IMR-90 (cell line): ENCODE results near the gene PRR5L. TPM values are rescaled to one million over a fixed set of nuclear protein-coding genes. Genes with fewer than 3 reads are reported as not detected.

ENCODE experiments used
- ATAC-seq: fragments of 200-7000 bp; cut with Tn5 transposase; 2 replicates; pipeline ENCODE4 v1.9.1; 2020; ENCODE audit warnings: low read depth, mild to moderate bottlenecking, moderate library complexity
- BruUV-seq: library from RNA; stranded (reverse); fragments of 400-500 nt; replicated peaks from 2 replicates; lab custom pipeline; 2021; lab: Mats Ljungman, UMichigan
- CTCF ChIA-PET: fragments of 300-600 bp; formaldehyde crosslinking; extraction: SDS; loops from one replicate; lab custom pipeline; 2021; ENCODE audit warnings: antibody characterized with exemption; lab: Yijun Ruan, JAX
- POLR2A ChIA-PET: fragments of 300-600 bp; sonication (Branson Sonifier 250); formaldehyde crosslinking; loops from one replicate; lab custom pipeline; 2022; ENCODE audit warnings: antibody characterized with exemption; ENCODE audit not compliant: unreplicated experiment; lab: Charles Lee
- DNase-seq: peaks from one replicate; pipeline ENCODE4 v3.0.0; 2013
- H2AFZ ChIP-seq: replicated peaks from 2 replicates; pipeline ENCODE3; 2013; ENCODE audit warnings: low read length, mild to moderate bottlenecking; ENCODE audit not compliant: poor library complexity
- H2AK5ac ChIP-seq: 2 replicates; pipeline ENCODE4 v1.6.1; 2013; ENCODE audit warnings: low read depth, low read length, inconsistent platforms
- H2AK9ac ChIP-seq: replicated peaks from 2 replicates; pipeline ENCODE3; 2013; ENCODE audit warnings: mild to moderate bottlenecking, low read depth, low read length, moderate library complexity; ENCODE audit not compliant: poor library complexity
- H2BK120ac ChIP-seq: 2 replicates; pipeline ENCODE4 v1.6.1; 2013; ENCODE audit warnings: low read depth, low read length, inconsistent platforms
- H2BK15ac ChIP-seq: 3 replicates; pipeline ENCODE4 v1.6.1; 2013; ENCODE audit warnings: low read depth, low read length, inconsistent platforms
- H2BK20ac ChIP-seq: 2 replicates; pipeline ENCODE4 v1.6.1; 2013; ENCODE audit warnings: low read depth, mild to moderate bottlenecking, inconsistent platforms, low read length, moderate library complexity
- H2BK5ac ChIP-seq: 2 replicates; pipeline ENCODE4 v1.6.1; 2013; ENCODE audit warnings: mild to moderate bottlenecking, low read depth, low read length, inconsistent platforms; ENCODE audit not compliant: poor library complexity, severe bottlenecking
- H3K14ac ChIP-seq: replicated peaks from 2 replicates; pipeline ENCODE4 v1.6.1; 2013; ENCODE audit warnings: low read depth, low read length, inconsistent platforms
- H3K18ac ChIP-seq: 2 replicates; pipeline ENCODE4 v1.6.1; 2013; ENCODE audit warnings: low read depth, low read length, control low read depth
- H3K23ac ChIP-seq: 2 replicates; pipeline ENCODE4 v1.6.1; 2013; ENCODE audit warnings: low read depth, low read length, inconsistent platforms
- H3K27ac ChIP-seq: 2 replicates; pipeline ENCODE4 v1.5.1; 2013; ENCODE audit warnings: mild to moderate bottlenecking, control low read depth, low read length; ENCODE audit not compliant: insufficient read depth
- H3K27me3 ChIP-seq: 2 replicates; pipeline ENCODE4 v1.6.1; 2013; ENCODE audit warnings: low read length; ENCODE audit not compliant: control insufficient read depth, insufficient read depth
- H3K36me3 ChIP-seq: 2 replicates; pipeline ENCODE4 v1.6.1; 2013; ENCODE audit warnings: low read length, mixed read lengths; ENCODE audit not compliant: control insufficient read depth, insufficient read depth
- H3K4ac ChIP-seq: 2 replicates; pipeline ENCODE4 v1.6.1; 2013; ENCODE audit warnings: low read depth, low read length, inconsistent platforms
- H3K4me1 ChIP-seq: 2 replicates; pipeline ENCODE4 v1.6.1; 2013; ENCODE audit warnings: low read length, mixed read lengths; ENCODE audit not compliant: control insufficient read depth, insufficient read depth
- H3K4me2 ChIP-seq: 2 replicates; pipeline ENCODE4 v1.6.1; 2013; ENCODE audit warnings: low read depth, mild to moderate bottlenecking, control low read depth, low read length, moderate library complexity
- H3K4me3 ChIP-seq: 2 replicates; pipeline ENCODE4 v1.5.1; 2013; ENCODE audit warnings: low read depth, mild to moderate bottlenecking, control low read depth, low read length, moderate library complexity; ENCODE audit not compliant: insufficient read depth
- H3K56ac ChIP-seq: 2 replicates; pipeline ENCODE4 v1.6.1; 2013; ENCODE audit warnings: low read length, inconsistent platforms; ENCODE audit not compliant: insufficient read depth; ENCODE audit errors: extremely low read depth
- H3K79me1 ChIP-seq, 2 experiments: 2 replicates each; pipeline ENCODE4 v1.6.1; 2013; ENCODE audit warnings: low read length in 2 of 2, inconsistent platforms in 1 of 2, low read depth in 1 of 2
- H3K9ac ChIP-seq: 2 replicates; pipeline ENCODE4 v1.6.1; 2013; ENCODE audit warnings: low read depth, low read length, control low read depth
- H3K9me1 ChIP-seq: 2 replicates; pipeline ENCODE4 v1.6.1; 2013; ENCODE audit warnings: low read length, inconsistent platforms; ENCODE audit not compliant: insufficient read depth
- H3K9me3 ChIP-seq: 2 replicates; pipeline ENCODE4 v1.6.1; 2013; ENCODE audit warnings: low read length; ENCODE audit not compliant: control insufficient read depth, insufficient read depth
- H4K20me1 ChIP-seq: 2 replicates; pipeline ENCODE4 v1.6.1; 2013; ENCODE audit warnings: low read length, inconsistent platforms; ENCODE audit not compliant: insufficient read depth
- H4K5ac ChIP-seq: 2 replicates; pipeline ENCODE4 v1.6.1; 2013; ENCODE audit warnings: mild to moderate bottlenecking, low read depth, low read length, control low read depth
- H4K8ac ChIP-seq, 2 experiments: 2 replicates each; pipeline ENCODE4 v1.6.1; 2013; ENCODE audit warnings: low read depth in 2 of 2, low read length in 2 of 2, control low read depth in 1 of 2, inconsistent platforms in 1 of 2
- H4K91ac ChIP-seq: 2 replicates; pipeline ENCODE4 v1.6.1; 2013; ENCODE audit warnings: low read depth, low read length, inconsistent platforms; ENCODE audit not compliant: insufficient read depth
- BHLHE40 ChIP-seq: fragments of 150-350 bp; IDR thresholded peaks from 2 replicates; pipeline ENCODE4 v1.6.1; 2016; ENCODE audit warnings: mild to moderate bottlenecking, low read depth, low read length
- CHD1 ChIP-seq: IDR thresholded peaks from 2 replicates; pipeline ENCODE4 v1.6.1; 2012; ENCODE audit warnings: low read depth, low read length, improper control_type of control experiment
- FOS ChIP-seq: fragments of 150-350 bp; IDR thresholded peaks from 2 replicates; pipeline ENCODE4 v1.6.1; 2016; ENCODE audit warnings: low read depth, low read length
- MAFK ChIP-seq: IDR thresholded peaks from 2 replicates; pipeline ENCODE4 v1.6.1; 2012; ENCODE audit warnings: low read depth, low read length, improper control_type of control experiment
- MXI1 ChIP-seq: IDR thresholded peaks from 2 replicates; pipeline ENCODE4 v1.6.1; 2012; ENCODE audit warnings: low read depth, mild to moderate bottlenecking, low read length, moderate library complexity, borderline replicate concordance
- NFE2L2 ChIP-seq: fragments of 150-350 bp; IDR thresholded peaks from 2 replicates; pipeline ENCODE4 v1.6.1; 2016; ENCODE audit warnings: low read depth, mild to moderate bottlenecking, low read length
- POLR2A ChIP-seq: IDR thresholded peaks from 2 replicates; pipeline ENCODE4 v1.6.1; 2012; ENCODE audit warnings: mild to moderate bottlenecking, low read depth, low read length
- RAD21 ChIP-seq: IDR thresholded peaks from 2 replicates; pipeline ENCODE4 v1.6.1; 2012; ENCODE audit warnings: low read length, improper control_type of control experiment
- RCOR1 ChIP-seq: IDR thresholded peaks from 2 replicates; pipeline ENCODE4 v1.6.1; 2012; ENCODE audit warnings: mild to moderate bottlenecking, low read length, improper control_type of control experiment; ENCODE audit not compliant: insufficient replicate concordance
- RFX5 ChIP-seq: IDR thresholded peaks from 2 replicates; pipeline ENCODE4 v1.8.0; 2012; ENCODE audit warnings: low read depth, mild to moderate bottlenecking, low read length, moderate library complexity
- SMC3 ChIP-seq: fragments of 150-350 bp; IDR thresholded peaks from 2 replicates; pipeline ENCODE4 v1.6.1; 2016; ENCODE audit warnings: low read depth, mild to moderate bottlenecking, antibody characterized with exemption, low read length, moderate library complexity
- WGBS, 2 experiments: methylation state at CpG; one replicate each; pipeline versions ENCODE4 v1.1.5 to v1.1.7; 2013; ENCODE audit warnings: missing lambda C conversion rate in 2 of 2; ENCODE audit not compliant: insufficient read length in 1 of 2; ENCODE audit errors: extremely low coverage in 2 of 2; 5-methylcytosine and 5-hydroxymethylcytosine counted together
- dilution Hi-C: fragments of 300-500 bp; cut with HindIII; formaldehyde crosslinking; loops from one replicate; pipeline ENCODE4 v1.14.3; 2018; ENCODE audit warnings: low sequenced_read_pairs; ENCODE audit not compliant: unreplicated experiment
- in situ Hi-C: fragments of 300-500 bp; cut with MboI; formaldehyde crosslinking; loops from 3 replicates; pipeline ENCODE4 v1.14.3; 2019; ENCODE audit warnings: low sequenced_read_pairs, inconsistent platforms, mixed read lengths
- intact Hi-C: fragments of 100-400 bp; cut with micrococcal nuclease; formaldehyde crosslinking; loops from 2 replicates; pipeline ENCODE4 v1.10.0; 2022
- polyA plus RNA-seq, 3 experiments: library from polyadenylated mRNA; depleted of rRNA; stranded (reverse); fragments of >200 nt; gene quantifications; 2 replicates each; pipeline ENCODE4 v1.2.3, GENCODE V29; 2012; ENCODE audit warnings: low replicate concordance in 1 of 3
- total RNA-seq: library from RNA; depleted of rRNA; stranded (reverse); fragments of >200 nt; gene quantifications from 2 replicates; pipeline ENCODE4 v1.2.3, GENCODE V29; 2012
- TF ChIP-seq, protein P1 (sequence below): fragments of 150-350 bp; IDR thresholded peaks from 2 replicates; pipeline ENCODE4 v1.6.1; 2017; ENCODE audit warnings: mild to moderate bottlenecking, antibody characterized with exemption, low read length, low read depth
- TF ChIP-seq, protein P2 (sequence below): fragments of 150-350 bp; IDR thresholded peaks from 2 replicates; pipeline ENCODE4 v1.6.1; 2016; ENCODE audit warnings: low read depth, mild to moderate bottlenecking, low read length, moderate library complexity, borderline replicate concordance
- TF ChIP-seq, protein P3 (sequence below): conservative IDR thresholded peaks from 2 replicates; pipeline ENCODE4 v1.5.1; 2012; ENCODE audit warnings: mild to moderate bottlenecking, low read depth, low read length, improper control_type of control experiment

PRR5L gene
- total and polyA plus RNA-seq, 2 of the 4 experiments (the other 2 are of a cell fraction): 2.9 to 3.6 TPM

- H4K20me1 ChIP-seq: peaks cover 5% of the 10 kb centered on the region; the same call in 1 of the 2 replicates
- no TSS peak for BruUV-seq
- no peak overlapping the region for H2BK15ac ChIP-seq
- intact Hi-C loops (loop anchor here (2.0 to 10.0 kb wide), 2 partner anchors 321 to 781 kb away; partner anchors contain the start of gene LDLRAD3), dilution Hi-C loops (no loop called here), in situ Hi-C loops (loop anchor here (10.0 kb wide), 2 partner anchors 231 to 781 kb away; no protein-coding TSS in a partner anchor)
- H3K79me1 ChIP-seq: no peaks in the 10 kb centered on the region
- H2BK120ac ChIP-seq: no peak overlapping the region
- no peak overlapping the region for H2BK5ac ChIP-seq
- H3K23ac ChIP-seq: no peak overlapping the region
- peak overlapping the region in 1 of 2 experiments; percentile 38; a peak in 1 of 4 replicates for H4K8ac ChIP-seq
- ATAC-seq: peak; percentile 90
- peaks cover 5% of the 10 kb centered on the region for H3K36me3 ChIP-seq
- no peak overlapping the region; the same call in 1 of the 2 replicates for H4K5ac ChIP-seq
- no peaks in the 10 kb centered on the region for H3K4me1 ChIP-seq
- no peak overlapping the region for H3K14ac ChIP-seq
- peaks cover 26% of the 10 kb centered on the region for H3K27me3 ChIP-seq
- peak overlapping the region; percentile 80 for H2AK9ac ChIP-seq
- no peak overlapping the region for H3K56ac ChIP-seq
- H3K9me3 ChIP-seq: no peaks in the 10 kb centered on the region
- POLR2A ChIA-PET: no interaction called here
- no peak overlapping the region for H3K9ac ChIP-seq
- DNase-seq: peak; percentile 42
- no peak overlapping the region for H3K4me2 ChIP-seq
- no peak overlapping the region for H3K27ac ChIP-seq
- CTCF ChIA-PET: interaction anchor here (0.6 to 2.7 kb wide), 6 partner anchors 8 to 444 kb away, joined by 3 to 13 read pairs (median 4); no protein-coding TSS in a partner anchor
- no peak overlapping the region for H3K4me3 ChIP-seq
- H3K4ac ChIP-seq: no peak overlapping the region
- no peak overlapping the region for H2BK20ac ChIP-seq
- H4K91ac ChIP-seq: no peak overlapping the region; the same call in 1 of the 2 replicates
- TF ChIP-seq, protein P1, sequence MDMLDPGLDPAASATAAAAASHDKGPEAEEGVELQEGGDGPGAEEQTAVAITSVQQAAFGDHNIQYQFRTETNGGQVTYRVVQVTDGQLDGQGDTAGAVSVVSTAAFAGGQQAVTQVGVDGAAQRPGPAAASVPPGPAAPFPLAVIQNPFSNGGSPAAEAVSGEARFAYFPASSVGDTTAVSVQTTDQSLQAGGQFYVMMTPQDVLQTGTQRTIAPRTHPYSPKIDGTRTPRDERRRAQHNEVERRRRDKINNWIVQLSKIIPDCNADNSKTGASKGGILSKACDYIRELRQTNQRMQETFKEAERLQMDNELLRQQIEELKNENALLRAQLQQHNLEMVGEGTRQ: no peak
- TF ChIP-seq, protein P2, sequence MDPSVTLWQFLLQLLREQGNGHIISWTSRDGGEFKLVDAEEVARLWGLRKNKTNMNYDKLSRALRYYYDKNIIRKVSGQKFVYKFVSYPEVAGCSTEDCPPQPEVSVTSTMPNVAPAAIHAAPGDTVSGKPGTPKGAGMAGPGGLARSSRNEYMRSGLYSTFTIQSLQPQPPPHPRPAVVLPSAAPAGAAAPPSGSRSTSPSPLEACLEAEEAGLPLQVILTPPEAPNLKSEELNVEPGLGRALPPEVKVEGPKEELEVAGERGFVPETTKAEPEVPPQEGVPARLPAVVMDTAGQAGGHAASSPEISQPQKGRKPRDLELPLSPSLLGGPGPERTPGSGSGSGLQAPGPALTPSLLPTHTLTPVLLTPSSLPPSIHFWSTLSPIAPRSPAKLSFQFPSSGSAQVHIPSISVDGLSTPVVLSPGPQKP: no peak
- TF ChIP-seq FOS (no peak), MXI1 (no peak), RFX5 (no peak), SMC3 (peak; percentile 85), NFE2L2 (no peak), CHD1 (no peak), MAFK (no peak), BHLHE40 (no peak), POLR2A (no peak), RAD21 (peak; percentile 92), RCOR1 (no peak)
- TF ChIP-seq, protein P3, sequence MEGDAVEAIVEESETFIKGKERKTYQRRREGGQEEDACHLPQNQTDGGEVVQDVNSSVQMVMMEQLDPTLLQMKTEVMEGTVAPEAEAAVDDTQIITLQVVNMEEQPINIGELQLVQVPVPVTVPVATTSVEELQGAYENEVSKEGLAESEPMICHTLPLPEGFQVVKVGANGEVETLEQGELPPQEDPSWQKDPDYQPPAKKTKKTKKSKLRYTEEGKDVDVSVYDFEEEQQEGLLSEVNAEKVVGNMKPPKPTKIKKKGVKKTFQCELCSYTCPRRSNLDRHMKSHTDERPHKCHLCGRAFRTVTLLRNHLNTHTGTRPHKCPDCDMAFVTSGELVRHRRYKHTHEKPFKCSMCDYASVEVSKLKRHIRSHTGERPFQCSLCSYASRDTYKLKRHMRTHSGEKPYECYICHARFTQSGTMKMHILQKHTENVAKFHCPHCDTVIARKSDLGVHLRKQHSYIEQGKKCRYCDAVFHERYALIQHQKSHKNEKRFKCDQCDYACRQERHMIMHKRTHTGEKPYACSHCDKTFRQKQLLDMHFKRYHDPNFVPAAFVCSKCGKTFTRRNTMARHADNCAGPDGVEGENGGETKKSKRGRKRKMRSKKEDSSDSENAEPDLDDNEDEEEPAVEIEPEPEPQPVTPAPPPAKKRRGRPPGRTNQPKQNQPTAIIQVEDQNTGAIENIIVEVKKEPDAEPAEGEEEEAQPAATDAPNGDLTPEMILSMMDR: peak; percentile 82
- H2AK5ac ChIP-seq: peak overlapping the region; percentile 14; the same call in 1 of the 2 replicates
- H3K18ac ChIP-seq: no peak overlapping the region
- 0% methylated on average over 1 of the region's 13 CpGs; no CpG with 5 or more reads in 1 of the 2 experiments for whole genome bisulfite sequencing, 2 experiments
- H3K9me1 ChIP-seq: no peaks in the 10 kb centered on the region
- peak overlapping the region; percentile 82 for H2AFZ ChIP-seq
Observed at GRCh38 chr11:36265793-36266628, 30.1 kb upstream of the PRR5L start.
